HG03520 (cell line): ENCODE results near the gene CAMK2N2.

Experiments
- ATAC-seq: cut with Tn5 transposase; IDR thresholded peaks from one replicate; pipeline ENCODE4 v1.9.1; 2021; ENCODE audit warnings: mild to moderate bottlenecking, moderate library complexity; ENCODE audit not compliant: unreplicated experiment

CAMK2N2 gene

DNA sequence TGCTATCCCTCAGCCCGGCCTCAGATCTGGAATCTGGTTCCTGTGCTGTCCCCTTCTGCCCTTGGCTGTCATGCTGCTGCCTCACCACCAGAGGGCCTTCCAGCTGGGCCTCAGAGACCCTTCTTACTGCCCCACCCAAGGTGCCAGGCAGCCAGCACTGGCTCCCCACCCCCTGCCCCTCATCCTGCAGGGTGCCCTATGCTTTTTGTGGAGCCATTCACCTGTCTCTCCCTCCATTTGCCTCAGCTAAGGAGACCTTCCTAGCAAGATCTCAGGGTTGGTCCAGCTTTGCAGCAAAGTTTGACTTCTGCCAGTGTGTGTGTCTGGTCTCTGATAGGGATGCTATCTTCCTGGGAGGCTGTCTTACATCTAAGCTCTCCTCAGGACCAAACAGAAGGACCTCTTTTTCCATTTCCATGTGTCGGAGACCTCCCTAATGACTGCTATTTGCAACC, 33.8 kb downstream of the CAMK2N2 start:
- ATAC-seq, result no peak

DNA sequence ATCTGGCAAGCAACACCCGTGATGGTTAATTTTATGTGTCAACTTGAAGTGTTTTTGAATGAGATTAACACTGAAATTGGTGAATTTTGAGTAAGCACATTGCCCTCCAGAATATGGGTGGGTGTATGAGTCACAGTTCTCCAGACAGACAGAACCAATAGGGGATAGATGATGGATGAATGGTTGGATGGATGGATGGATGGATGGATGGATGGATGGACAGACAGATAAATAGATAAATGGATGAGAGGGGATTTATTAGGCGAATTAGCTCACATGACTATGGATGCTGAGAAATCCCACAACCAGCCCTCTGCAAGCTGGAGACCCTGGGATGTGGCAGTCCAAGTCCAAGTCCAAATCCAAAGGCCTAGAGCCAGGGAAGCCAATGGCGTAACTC, 37.4 kb downstream of the CAMK2N2 start:
- ATAC-seq, result no peak

- no peak for ATAC-seq
Measured at GRCh38 chr3:184222521-184222920, 38.8 kb downstream of the CAMK2N2 start.

DNA sequence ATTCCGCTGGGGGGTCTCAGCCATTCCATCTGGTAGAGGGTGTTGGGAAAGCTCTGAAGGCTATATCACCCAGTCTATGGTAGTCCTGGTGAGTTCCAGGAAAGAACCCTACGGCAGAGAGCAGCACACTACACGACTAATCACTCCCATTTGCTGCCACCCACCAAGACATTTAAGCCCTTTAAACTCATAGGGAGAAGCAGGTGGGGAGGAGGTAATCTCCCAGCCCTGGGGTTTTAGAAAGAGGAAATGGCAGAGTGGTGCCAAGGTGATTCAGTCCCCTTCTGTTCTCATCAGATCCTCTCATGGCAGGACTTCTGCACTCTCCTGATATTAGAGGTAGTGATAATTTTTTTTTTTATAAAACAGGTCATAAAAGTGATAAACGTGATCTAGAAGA, 42.5 kb downstream of the CAMK2N2 start:
- ATAC-seq, result no peak

- no peak for ATAC-seq
Measured at GRCh38 chr3:184211718-184212117, 49.6 kb downstream of the CAMK2N2 start.

- no peak for ATAC-seq
Measured at GRCh38 chr3:184211297-184211696, 50.1 kb downstream of the CAMK2N2 start.
